LNCaP clone FGC (cell line): ENCODE measurements around the gene EME2.

Experiments
- DNase-seq: peaks from one replicate; pipeline ENCODE4 v3.0.0-alpha.2; 2011; ENCODE audit warnings: low read depth
- H3K4me3 ChIP-seq: 2 replicates; pipeline ENCODE4 v1.5.1; 2011; ENCODE audit warnings: mild to moderate bottlenecking, low read depth, low read length, control low read depth
- CTCF ChIP-seq: IDR thresholded peaks from 2 replicates; pipeline ENCODE4 v1.5.1; 2012; ENCODE audit warnings: mild to moderate bottlenecking; ENCODE audit not compliant: control insufficient read depth, insufficient read depth; ENCODE audit errors: extremely low read depth

The EME2 gene

GRCh38 chr16:1785846-1786170 lies 13.2 kb downstream of the EME2 start:
- no peak overlapping the region for H3K4me3 ChIP-seq
- TF ChIP-seq CTCF = no peak

GRCh38 chr16:1786242-1787055 lies 13.8 kb downstream of the EME2 start:
- H3K4me3 ChIP-seq = no peak overlapping the region
- no peak for DNase-seq
- no peak for TF ChIP-seq CTCF

More at GRCh38 chr16:1785846-1786170, 13.2 kb downstream of the EME2 start:
- no peak for DNase-seq

DNA sequence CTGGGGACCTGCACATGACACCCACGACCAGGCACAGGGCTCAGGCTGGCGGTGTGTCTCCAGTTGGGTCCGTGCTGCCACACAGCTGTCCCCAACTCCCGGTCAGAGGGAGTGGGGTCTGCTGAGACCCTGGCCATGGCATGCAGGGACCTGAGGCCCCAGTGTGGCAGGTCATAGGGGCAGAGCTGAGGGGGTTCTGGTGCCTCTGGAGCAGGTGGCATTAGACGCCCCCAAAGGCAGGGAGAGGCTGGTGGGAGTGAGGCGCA lies 14.4 kb downstream of the EME2 start:
- DNase-seq = no peak
- no peak for TF ChIP-seq CTCF
- H3K4me3 ChIP-seq = no peak overlapping the region

DNA sequence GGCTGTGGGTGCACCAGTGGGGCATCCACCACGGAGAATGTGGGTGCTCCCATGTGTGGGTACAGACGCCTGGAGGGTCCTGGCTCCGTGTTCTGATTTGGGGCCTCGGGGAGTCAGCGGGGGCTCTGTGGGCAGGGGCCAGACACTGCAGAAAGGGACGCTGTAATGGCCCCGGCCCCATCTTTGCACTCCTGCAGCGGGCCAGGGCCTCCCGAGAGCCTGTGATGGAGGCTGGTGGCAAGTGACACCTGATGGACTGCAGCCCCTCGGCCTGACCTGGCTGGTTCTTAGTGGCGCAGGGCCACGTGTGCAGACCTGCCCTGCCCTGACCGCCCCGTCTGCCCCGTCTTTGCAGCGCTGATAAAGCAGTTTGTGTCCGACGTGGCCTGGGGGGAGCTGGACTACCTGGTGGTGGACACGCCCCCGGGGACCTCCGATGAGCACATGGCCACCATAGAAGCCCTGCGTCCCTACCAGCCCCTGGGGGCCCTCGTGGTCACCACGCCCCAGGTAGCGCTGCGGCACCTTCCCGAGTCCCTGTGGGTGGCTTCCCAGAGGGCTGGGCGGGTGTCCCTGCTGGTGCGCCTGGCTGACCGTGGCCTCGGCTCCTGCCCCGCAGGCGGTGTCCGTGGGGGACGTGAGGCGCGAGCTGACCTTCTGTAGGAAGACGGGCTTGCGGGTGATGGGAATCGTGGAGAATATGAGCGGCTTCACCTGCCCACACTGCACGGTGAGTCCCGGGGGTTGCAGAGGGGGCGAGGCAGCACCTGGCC lies 14.9 kb downstream of the EME2 start:
- no peak for DNase-seq
- TF ChIP-seq CTCF = no peak
- no peak overlapping the region for H3K4me3 ChIP-seq

DNA sequence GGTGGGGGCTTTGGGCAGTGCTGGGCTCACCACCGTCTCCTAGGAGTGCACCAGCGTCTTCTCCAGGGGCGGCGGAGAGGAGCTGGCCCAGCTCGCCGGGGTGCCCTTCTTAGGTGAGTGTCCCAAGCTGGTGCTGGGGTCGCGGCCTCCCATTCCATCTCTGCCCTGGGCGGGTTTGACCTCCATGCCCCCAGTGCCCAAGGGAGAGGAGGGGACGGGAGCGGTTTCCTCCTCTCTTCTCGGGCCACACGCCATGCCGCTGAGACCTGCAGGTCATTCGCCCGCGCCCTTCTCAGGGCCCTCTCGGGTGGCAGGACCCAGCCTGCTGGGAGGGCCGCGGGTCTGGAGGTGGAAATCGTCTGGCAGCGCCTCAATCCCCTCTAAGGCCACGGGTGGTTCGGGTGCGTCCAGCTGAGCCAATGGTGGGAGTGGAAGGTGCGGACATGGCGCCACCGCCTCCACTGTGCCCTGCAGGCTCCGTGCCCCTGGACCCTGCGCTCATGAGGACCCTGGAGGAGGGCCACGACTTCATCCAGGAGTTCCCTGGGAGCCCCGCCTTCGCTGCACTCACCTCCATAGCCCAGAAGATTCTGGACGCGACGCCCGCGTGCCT lies 15.6 kb downstream of the EME2 start:
- no peak for TF ChIP-seq CTCF
- no peak for DNase-seq
- no peak overlapping the region for H3K4me3 ChIP-seq

DNA sequence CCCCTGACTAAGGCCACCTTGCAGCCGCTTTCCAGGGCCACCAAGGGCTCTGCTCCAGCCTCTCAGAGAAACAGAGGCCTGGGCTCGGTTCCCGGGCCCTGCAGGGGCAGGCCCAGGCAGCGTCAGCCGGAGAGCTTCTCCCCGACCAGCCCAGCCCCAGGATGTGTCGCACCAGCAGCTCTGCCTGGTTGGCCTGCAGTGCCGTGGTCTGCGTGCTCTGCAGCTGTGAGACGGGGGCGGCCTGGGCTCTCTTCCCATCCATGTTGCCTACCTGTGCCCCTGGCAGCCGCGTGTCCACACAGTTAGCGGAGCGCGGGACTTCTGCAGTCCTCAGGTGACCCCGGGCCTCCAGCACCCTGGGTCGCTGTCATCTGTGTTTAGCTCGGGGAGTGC lies 16.1 kb downstream of the EME2 start:
- H3K4me3 ChIP-seq = no peak overlapping the region
- no peak for DNase-seq
- TF ChIP-seq CTCF = no peak
